Panc1 (cell line): ENCODE results near the gene ANTXR2. TPM values are rescaled to one million over a fixed set of nuclear protein-coding genes. Genes with fewer than 3 reads are reported as not detected.

Experiments used
- ATAC-seq: fragments of 200-7000 bp; cut with Tn5 transposase; 2 replicates; pipeline ENCODE4 v1.9.1; 2020; ENCODE audit warnings: mild to moderate bottlenecking, moderate library complexity
- BruUV-seq: library from RNA; stranded (reverse); fragments of 400-500 nt; replicated peaks from 2 replicates; lab custom pipeline; 2021; lab: Mats Ljungman, UMichigan
- CTCF ChIA-PET: fragments of 300-600 bp; sonication (Branson Sonifier 250); formaldehyde crosslinking; loops from one replicate; lab custom pipeline; 2022; ENCODE audit warnings: antibody characterized with exemption; lab: Charles Lee
- POLR2A ChIA-PET: fragments of 300-600 bp; sonication (Branson Sonifier 250); formaldehyde crosslinking; loops from one replicate; lab custom pipeline; 2022; ENCODE audit warnings: antibody characterized with exemption; lab: Charles Lee
- DNase-seq: peaks from one replicate; pipeline ENCODE4 v3.0.0-alpha.2; 2010; ENCODE audit warnings: low read depth, low spot score
- H3K27ac ChIP-seq: 2 replicates; pipeline ENCODE4 v1.5.1; 2011; ENCODE audit warnings: mild to moderate bottlenecking, low read length, inconsistent platforms
- H3K27me3 ChIP-seq: fragments of 200-500 bp; sonication (Bioruptor generic); 2 replicates; pipeline ENCODE4 v1.6.0; 2014; ENCODE audit warnings: low read length, inconsistent platforms; ENCODE audit not compliant: control insufficient read depth, insufficient read depth
- H3K36me3 ChIP-seq: fragments of 200-500 bp; sonication (Bioruptor generic); 2 replicates; pipeline ENCODE4 v1.5.1; 2014; ENCODE audit warnings: inconsistent platforms, mild to moderate bottlenecking, low read length, moderate library complexity; ENCODE audit not compliant: control insufficient read depth, insufficient read depth
- H3K4me1 ChIP-seq: 2 replicates; pipeline ENCODE4 v1.5.1; 2011; ENCODE audit warnings: inconsistent platforms, mild to moderate bottlenecking, low read length, moderate library complexity; ENCODE audit not compliant: control insufficient read depth, insufficient read depth
- H3K4me3 ChIP-seq, 2 experiments: 2 replicates each; pipeline ENCODE4 v1.5.1; 2011 to 2012; ENCODE audit warnings: low read depth in 2 of 2, low read length in 2 of 2, mild to moderate bottlenecking in 2 of 2, inconsistent platforms in 1 of 2, moderate library complexity in 1 of 2
- H3K9me3 ChIP-seq: fragments of 200-500 bp; sonication (Bioruptor generic); 2 replicates; pipeline ENCODE4 v1.5.1; 2014; ENCODE audit warnings: low read depth, mild to moderate bottlenecking, inconsistent platforms, low read length, moderate library complexity; ENCODE audit not compliant: control insufficient read depth, insufficient read depth
- POLR2AphosphoS5 ChIP-seq: IDR thresholded peaks from 2 replicates; pipeline ENCODE4 v1.6.1; 2012; ENCODE audit warnings: mild to moderate bottlenecking, low read depth, low read length, moderate library complexity
- SIN3A ChIP-seq: IDR thresholded peaks from 2 replicates; pipeline ENCODE4 v1.6.1; 2012; ENCODE audit warnings: low read depth, mild to moderate bottlenecking, low read length, moderate library complexity, borderline replicate concordance; ENCODE audit not compliant: insufficient read depth
- TCF7L2 ChIP-seq: IDR thresholded peaks from 2 replicates; pipeline ENCODE4 v1.6.1; 2011; ENCODE audit warnings: mild to moderate bottlenecking, low read depth, low read length, inconsistent platforms
- in situ Hi-C: cut with HindIII; loops from 2 replicates; pipeline ENCODE4 v1.10.0; 2016; ENCODE audit warnings: low sequenced_read_pairs, low pct_unique_long_range_greater_than_20kb
- intact Hi-C: fragments of 100-400 bp; cut with micrococcal nuclease; formaldehyde crosslinking; loops from one replicate; pipeline ENCODE4 v1.10.0; 2022; ENCODE audit not compliant: unreplicated experiment
- total RNA-seq: library from RNA; stranded (reverse); gene quantifications from one replicate; pipeline ENCODE4 v1.2.1, GENCODE V29; 2021; ENCODE audit not compliant: unreplicated experiment
- TF ChIP-seq, protein P1 (sequence below), 2 experiments: IDR thresholded peaks; 2 replicates each; pipeline ENCODE4 v1.6.1; 2011 to 2012; ENCODE audit warnings: low read depth in 2 of 2, control low read depth in 1 of 2, low read length in 1 of 2, mild to moderate bottlenecking in 1 of 2, moderate library complexity in 1 of 2; ENCODE audit not compliant: insufficient read depth in 1 of 2
- TF ChIP-seq, protein P2 (sequence below): fragments of 450-650 bp; IDR thresholded peaks from 2 replicates; pipeline ENCODE4 v1.5.1; 2017; ENCODE audit warnings: mild to moderate bottlenecking

The ANTXR2 gene
- total RNA-seq, 1 experiment from 2014 or later, result 27.8 TPM

- Histone ChIP-seq H3K9me3 (no peaks in the 10 kb centered on the region), H3K36me3 (peaks cover 10% of the 10 kb centered on the region; the same call in 1 of the 2 replicates), H3K27ac (no peak overlapping the region), H3K4me1 (no peaks in the 10 kb centered on the region), H3K27me3 (no peaks in the 10 kb centered on the region), H3K4me3 (no peak overlapping the region)
- intact Hi-C loops (no loop called here), in situ Hi-C loops (no loop called here)
- CTCF ChIA-PET, result no interaction called here
- POLR2A ChIA-PET, result no interaction called here
- ATAC-seq, result no peak
- DNase-seq, result no peak
- no TSS peak for BruUV-seq
- TF ChIP-seq, protein P1, sequence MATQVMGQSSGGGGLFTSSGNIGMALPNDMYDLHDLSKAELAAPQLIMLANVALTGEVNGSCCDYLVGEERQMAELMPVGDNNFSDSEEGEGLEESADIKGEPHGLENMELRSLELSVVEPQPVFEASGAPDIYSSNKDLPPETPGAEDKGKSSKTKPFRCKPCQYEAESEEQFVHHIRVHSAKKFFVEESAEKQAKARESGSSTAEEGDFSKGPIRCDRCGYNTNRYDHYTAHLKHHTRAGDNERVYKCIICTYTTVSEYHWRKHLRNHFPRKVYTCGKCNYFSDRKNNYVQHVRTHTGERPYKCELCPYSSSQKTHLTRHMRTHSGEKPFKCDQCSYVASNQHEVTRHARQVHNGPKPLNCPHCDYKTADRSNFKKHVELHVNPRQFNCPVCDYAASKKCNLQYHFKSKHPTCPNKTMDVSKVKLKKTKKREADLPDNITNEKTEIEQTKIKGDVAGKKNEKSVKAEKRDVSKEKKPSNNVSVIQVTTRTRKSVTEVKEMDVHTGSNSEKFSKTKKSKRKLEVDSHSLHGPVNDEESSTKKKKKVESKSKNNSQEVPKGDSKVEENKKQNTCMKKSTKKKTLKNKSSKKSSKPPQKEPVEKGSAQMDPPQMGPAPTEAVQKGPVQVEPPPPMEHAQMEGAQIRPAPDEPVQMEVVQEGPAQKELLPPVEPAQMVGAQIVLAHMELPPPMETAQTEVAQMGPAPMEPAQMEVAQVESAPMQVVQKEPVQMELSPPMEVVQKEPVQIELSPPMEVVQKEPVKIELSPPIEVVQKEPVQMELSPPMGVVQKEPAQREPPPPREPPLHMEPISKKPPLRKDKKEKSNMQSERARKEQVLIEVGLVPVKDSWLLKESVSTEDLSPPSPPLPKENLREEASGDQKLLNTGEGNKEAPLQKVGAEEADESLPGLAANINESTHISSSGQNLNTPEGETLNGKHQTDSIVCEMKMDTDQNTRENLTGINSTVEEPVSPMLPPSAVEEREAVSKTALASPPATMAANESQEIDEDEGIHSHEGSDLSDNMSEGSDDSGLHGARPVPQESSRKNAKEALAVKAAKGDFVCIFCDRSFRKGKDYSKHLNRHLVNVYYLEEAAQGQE (IDR thresholded peaks at IDR 0.05; ENCODE audit: insufficient read depth in 1 of 2, low read depth in 2 of 2, low read length in 1 of 2), result no peak
- TF ChIP-seq SIN3A, result no peak
- no peak for TF ChIP-seq TCF7L2
- TF ChIP-seq POLR2AphosphoS5, result no peak
- TF ChIP-seq, protein P2, sequence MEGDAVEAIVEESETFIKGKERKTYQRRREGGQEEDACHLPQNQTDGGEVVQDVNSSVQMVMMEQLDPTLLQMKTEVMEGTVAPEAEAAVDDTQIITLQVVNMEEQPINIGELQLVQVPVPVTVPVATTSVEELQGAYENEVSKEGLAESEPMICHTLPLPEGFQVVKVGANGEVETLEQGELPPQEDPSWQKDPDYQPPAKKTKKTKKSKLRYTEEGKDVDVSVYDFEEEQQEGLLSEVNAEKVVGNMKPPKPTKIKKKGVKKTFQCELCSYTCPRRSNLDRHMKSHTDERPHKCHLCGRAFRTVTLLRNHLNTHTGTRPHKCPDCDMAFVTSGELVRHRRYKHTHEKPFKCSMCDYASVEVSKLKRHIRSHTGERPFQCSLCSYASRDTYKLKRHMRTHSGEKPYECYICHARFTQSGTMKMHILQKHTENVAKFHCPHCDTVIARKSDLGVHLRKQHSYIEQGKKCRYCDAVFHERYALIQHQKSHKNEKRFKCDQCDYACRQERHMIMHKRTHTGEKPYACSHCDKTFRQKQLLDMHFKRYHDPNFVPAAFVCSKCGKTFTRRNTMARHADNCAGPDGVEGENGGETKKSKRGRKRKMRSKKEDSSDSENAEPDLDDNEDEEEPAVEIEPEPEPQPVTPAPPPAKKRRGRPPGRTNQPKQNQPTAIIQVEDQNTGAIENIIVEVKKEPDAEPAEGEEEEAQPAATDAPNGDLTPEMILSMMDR, result no peak
These were observed 93.1 kb downstream of the ANTXR2 start for GRCh38 chr4:79979785-79980437.

DNA sequence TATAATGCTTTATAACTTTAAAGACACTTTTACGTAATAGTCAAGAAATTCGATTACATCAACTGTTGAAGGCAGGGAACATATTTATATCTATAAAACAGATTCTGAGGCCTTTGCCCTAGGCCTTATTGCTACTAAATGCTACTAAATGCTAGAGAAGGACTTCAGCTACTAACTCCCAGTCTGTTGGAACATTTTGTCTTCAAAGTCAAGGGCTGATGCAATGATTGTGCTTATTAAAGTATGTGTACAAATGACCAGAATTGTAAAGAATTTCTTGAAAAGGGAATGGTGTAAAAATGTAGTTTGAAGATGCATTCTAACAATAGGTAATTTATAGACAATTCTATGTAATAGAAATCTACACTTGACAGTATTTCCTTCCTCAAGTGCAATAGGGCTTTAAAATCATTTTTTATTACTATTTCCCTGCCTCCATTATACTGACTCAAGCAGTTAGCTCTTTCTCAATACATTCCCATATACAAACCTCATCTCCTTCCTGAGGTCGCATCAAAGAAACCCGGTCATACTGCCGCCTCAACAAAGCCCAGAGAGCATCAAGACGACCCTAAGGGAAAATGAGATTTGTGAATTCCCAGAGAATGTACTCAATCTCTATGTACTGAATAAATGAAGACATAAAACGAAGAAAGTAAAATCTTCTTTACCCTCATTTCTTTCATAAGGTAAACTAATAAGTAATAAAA is 95.7 kb downstream of the ANTXR2 start:
- no TSS peak for BruUV-seq
- H3K4me3 ChIP-seq, result no peak overlapping the region

More for the DNA sequence above, 95.7 kb downstream of the ANTXR2 start:
- in situ Hi-C loops, result no loop called here
- Histone ChIP-seq H3K36me3 (peaks cover 6% of the 10 kb centered on the region; the same call in 1 of the 2 replicates), H3K9me3 (no peaks in the 10 kb centered on the region), H3K27me3 (no peaks in the 10 kb centered on the region), H3K4me1 (no peaks in the 10 kb centered on the region), H3K27ac (no peak overlapping the region)
- intact Hi-C loops, result no loop called here
- DNase-seq (no peak), ATAC-seq (no peak)
- TF ChIP-seq, protein P2, result no peak
- no peak for TF ChIP-seq SIN3A
- CTCF ChIA-PET, result no interaction called here
- POLR2A ChIA-PET, result no interaction called here
